ENCODE data around the gene CITED2. TPM values are rescaled to one million over a fixed set of nuclear protein-coding genes. Genes with fewer than 3 reads are reported as not detected.

Gene CITED2
- total RNA-seq, 1 experiment from 2014 or later, result 63.4 TPM

- no peak for TF ChIP-seq TCF7 (CRISPR knock-in tag; IDR thresholded peaks at IDR 0.05; ENCODE audit: low read depth)
- TF ChIP-seq, protein P1, sequence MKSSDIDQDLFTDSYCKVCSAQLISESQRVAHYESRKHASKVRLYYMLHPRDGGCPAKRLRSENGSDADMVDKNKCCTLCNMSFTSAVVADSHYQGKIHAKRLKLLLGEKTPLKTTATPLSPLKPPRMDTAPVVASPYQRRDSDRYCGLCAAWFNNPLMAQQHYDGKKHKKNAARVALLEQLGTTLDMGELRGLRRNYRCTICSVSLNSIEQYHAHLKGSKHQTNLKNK (CRISPR knock-in tag; IDR thresholded peaks at IDR 0.05), result no peak
- TF ChIP-seq TEAD4 (CRISPR knock-in tag; IDR thresholded peaks at IDR 0.05), result no peak
- TF ChIP-seq, protein P2, sequence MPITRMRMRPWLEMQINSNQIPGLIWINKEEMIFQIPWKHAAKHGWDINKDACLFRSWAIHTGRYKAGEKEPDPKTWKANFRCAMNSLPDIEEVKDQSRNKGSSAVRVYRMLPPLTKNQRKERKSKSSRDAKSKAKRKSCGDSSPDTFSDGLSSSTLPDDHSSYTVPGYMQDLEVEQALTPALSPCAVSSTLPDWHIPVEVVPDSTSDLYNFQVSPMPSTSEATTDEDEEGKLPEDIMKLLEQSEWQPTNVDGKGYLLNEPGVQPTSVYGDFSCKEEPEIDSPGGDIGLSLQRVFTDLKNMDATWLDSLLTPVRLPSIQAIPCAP (CRISPR knock-in tag; IDR thresholded peaks at IDR 0.05), result no peak
- TF ChIP-seq GRHL2 (CRISPR knock-in tag; IDR thresholded peaks at IDR 0.05; ENCODE audit: insufficient replicate concordance, severe bottlenecking), result no peak
- TF ChIP-seq, protein P3, sequence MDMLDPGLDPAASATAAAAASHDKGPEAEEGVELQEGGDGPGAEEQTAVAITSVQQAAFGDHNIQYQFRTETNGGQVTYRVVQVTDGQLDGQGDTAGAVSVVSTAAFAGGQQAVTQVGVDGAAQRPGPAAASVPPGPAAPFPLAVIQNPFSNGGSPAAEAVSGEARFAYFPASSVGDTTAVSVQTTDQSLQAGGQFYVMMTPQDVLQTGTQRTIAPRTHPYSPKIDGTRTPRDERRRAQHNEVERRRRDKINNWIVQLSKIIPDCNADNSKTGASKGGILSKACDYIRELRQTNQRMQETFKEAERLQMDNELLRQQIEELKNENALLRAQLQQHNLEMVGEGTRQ (CRISPR knock-in tag; IDR thresholded peaks at IDR 0.05), result no peak
- TF ChIP-seq ZNF317 (CRISPR knock-in tag; IDR thresholded peaks at IDR 0.05; ENCODE audit: borderline replicate concordance, low read depth), result no peak
- no peak for TF ChIP-seq ZNF281 (CRISPR knock-in tag; IDR thresholded peaks at IDR 0.05)
- no peak for TF ChIP-seq ELF4 (CRISPR knock-in tag; IDR thresholded peaks at IDR 0.05; ENCODE audit: low read depth)
- TF ChIP-seq, protein P4, sequence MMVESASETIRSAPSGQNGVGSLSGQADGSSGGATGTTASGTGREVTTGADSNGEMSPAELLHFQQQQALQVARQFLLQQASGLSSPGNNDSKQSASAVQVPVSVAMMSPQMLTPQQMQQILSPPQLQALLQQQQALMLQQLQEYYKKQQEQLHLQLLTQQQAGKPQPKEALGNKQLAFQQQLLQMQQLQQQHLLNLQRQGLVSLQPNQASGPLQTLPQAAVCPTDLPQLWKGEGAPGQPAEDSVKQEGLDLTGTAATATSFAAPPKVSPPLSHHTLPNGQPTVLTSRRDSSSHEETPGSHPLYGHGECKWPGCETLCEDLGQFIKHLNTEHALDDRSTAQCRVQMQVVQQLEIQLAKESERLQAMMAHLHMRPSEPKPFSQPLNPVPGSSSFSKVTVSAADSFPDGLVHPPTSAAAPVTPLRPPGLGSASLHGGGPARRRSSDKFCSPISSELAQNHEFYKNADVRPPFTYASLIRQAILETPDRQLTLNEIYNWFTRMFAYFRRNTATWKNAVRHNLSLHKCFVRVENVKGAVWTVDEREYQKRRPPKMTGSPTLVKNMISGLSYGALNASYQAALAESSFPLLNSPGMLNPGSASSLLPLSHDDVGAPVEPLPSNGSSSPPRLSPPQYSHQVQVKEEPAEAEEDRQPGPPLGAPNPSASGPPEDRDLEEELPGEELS (CRISPR knock-in tag; IDR thresholded peaks at IDR 0.05), result peak; percentile 17; the same call in 1 of the 2 replicates
- no peak for TF ChIP-seq NR1H2 (CRISPR knock-in tag; IDR thresholded peaks at IDR 0.05)
- TF ChIP-seq, protein P5, sequence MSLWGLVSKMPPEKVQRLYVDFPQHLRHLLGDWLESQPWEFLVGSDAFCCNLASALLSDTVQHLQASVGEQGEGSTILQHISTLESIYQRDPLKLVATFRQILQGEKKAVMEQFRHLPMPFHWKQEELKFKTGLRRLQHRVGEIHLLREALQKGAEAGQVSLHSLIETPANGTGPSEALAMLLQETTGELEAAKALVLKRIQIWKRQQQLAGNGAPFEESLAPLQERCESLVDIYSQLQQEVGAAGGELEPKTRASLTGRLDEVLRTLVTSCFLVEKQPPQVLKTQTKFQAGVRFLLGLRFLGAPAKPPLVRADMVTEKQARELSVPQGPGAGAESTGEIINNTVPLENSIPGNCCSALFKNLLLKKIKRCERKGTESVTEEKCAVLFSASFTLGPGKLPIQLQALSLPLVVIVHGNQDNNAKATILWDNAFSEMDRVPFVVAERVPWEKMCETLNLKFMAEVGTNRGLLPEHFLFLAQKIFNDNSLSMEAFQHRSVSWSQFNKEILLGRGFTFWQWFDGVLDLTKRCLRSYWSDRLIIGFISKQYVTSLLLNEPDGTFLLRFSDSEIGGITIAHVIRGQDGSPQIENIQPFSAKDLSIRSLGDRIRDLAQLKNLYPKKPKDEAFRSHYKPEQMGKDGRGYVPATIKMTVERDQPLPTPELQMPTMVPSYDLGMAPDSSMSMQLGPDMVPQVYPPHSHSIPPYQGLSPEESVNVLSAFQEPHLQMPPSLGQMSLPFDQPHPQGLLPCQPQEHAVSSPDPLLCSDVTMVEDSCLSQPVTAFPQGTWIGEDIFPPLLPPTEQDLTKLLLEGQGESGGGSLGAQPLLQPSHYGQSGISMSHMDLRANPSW (CRISPR knock-in tag; conservative IDR thresholded peaks at IDR 0.05; ENCODE audit: low read depth), result no peak
- TF ChIP-seq ZBTB21 (CRISPR knock-in tag; IDR thresholded peaks at IDR 0.05; ENCODE audit: borderline replicate concordance), result no peak
- no peak for TF ChIP-seq RELA (CRISPR knock-in tag; IDR thresholded peaks at IDR 0.05; ENCODE audit: borderline replicate concordance)
- no peak for TF ChIP-seq MXD4 (CRISPR knock-in tag; IDR thresholded peaks at IDR 0.05; ENCODE audit: borderline replicate concordance)
- TF ChIP-seq PRRX2 (CRISPR knock-in tag; IDR thresholded peaks at IDR 0.05), result no peak
- TF ChIP-seq ETV6 (CRISPR knock-in tag; IDR thresholded peaks at IDR 0.05), result no peak
- TF ChIP-seq ZNF425 (CRISPR knock-in tag; conservative IDR thresholded peaks at IDR 0.05), result no peak
- TF ChIP-seq, protein P6, sequence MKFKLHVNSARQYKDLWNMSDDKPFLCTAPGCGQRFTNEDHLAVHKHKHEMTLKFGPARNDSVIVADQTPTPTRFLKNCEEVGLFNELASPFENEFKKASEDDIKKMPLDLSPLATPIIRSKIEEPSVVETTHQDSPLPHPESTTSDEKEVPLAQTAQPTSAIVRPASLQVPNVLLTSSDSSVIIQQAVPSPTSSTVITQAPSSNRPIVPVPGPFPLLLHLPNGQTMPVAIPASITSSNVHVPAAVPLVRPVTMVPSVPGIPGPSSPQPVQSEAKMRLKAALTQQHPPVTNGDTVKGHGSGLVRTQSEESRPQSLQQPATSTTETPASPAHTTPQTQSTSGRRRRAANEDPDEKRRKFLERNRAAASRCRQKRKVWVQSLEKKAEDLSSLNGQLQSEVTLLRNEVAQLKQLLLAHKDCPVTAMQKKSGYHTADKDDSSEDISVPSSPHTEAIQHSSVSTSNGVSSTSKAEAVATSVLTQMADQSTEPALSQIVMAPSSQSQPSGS (CRISPR knock-in tag; IDR thresholded peaks at IDR 0.05; ENCODE audit: borderline replicate concordance, low read depth), result no peak
- TF ChIP-seq ZNF121 (CRISPR knock-in tag; IDR thresholded peaks at IDR 0.05), result 0 out of 2 replicates have a peak, but pooled peaks have one; percentile 2
Observed at GRCh38 chr6:139375226-139376016, 973 bp upstream of the CITED2 start (continued).

Data from WTC11 (cell line).